CD14-positive monocyte (primary cell): ENCODE measurements around the gene PSKH1. TPM values are rescaled to one million over a fixed set of nuclear protein-coding genes. Genes with fewer than 3 reads are reported as not detected.

Experiments used
- DNase-seq, 3 donors: peaks; one replicate each; pipeline ENCODE4 v3.0.0-alpha.2; 2011 to 2022
- H2AFZ ChIP-seq: 2 replicates; pipeline ENCODE4 v1.6.0; 2012; ENCODE audit warnings: mild to moderate bottlenecking, low read depth, low read length, inconsistent platforms; ENCODE audit not compliant: insufficient read depth, poor library complexity, severe bottlenecking
- H3K27ac ChIP-seq, 2 donors: 1 replicate in 1 of 2; 2 replicates in 1 of 2; pipeline ENCODE4 v1.5.1; 2012 to 2013; ENCODE audit warnings: low read length in 2 of 2, control low read depth in 1 of 2, inconsistent platforms in 1 of 2, low read depth in 1 of 2, mild to moderate bottlenecking in 1 of 2
- H3K27me3 ChIP-seq, 2 donors: one replicate each; pipeline versions ENCODE4 v1.6.0 to v1.6.1; 2011 to 2013; ENCODE audit warnings: low read length in 2 of 2; ENCODE audit not compliant: control insufficient read depth in 2 of 2, insufficient read depth in 2 of 2
- H3K36me3 ChIP-seq, 2 donors: replicated peaks in 1 of 2; 1 replicate in 1 of 2; 2 replicates in 1 of 2; pipeline versions ENCODE4 v1.5.1 to v1.6.1; 2012 to 2013; ENCODE audit warnings: low read length in 2 of 2, control low read depth in 1 of 2, inconsistent platforms in 1 of 2, mild to moderate bottlenecking in 1 of 2; ENCODE audit not compliant: insufficient read depth in 2 of 2, control insufficient read depth in 1 of 2
- H3K4me1 ChIP-seq, 2 donors: 1 replicate in 1 of 2; 2 replicates in 1 of 2; pipeline versions ENCODE4 v1.5.1 to v1.6.1; 2012 to 2013; ENCODE audit warnings: low read length in 2 of 2, control low read depth in 1 of 2, inconsistent platforms in 1 of 2, mild to moderate bottlenecking in 1 of 2, moderate library complexity in 1 of 2; ENCODE audit not compliant: insufficient read depth in 2 of 2, control insufficient read depth in 1 of 2
- H3K4me2 ChIP-seq: replicated peaks from 2 replicates; pipeline ENCODE3; 2012; ENCODE audit warnings: low read length, moderate library complexity, mild to moderate bottlenecking; ENCODE audit not compliant: poor library complexity, severe bottlenecking; ENCODE audit errors: extremely low read depth
- H3K4me3 ChIP-seq, 3 experiments: fragments of 200-600 bp in 1 of 3; sonication (generic) in 1 of 3; replicated peaks in 1 of 3; 1 replicate in 2 of 3; 2 replicates in 1 of 3; pipeline ENCODE4 v1.5.1; 2011 to 2013; ENCODE audit warnings: low read length in 3 of 3, mild to moderate bottlenecking in 3 of 3, control low read depth in 2 of 3, low read depth in 2 of 3, inconsistent platforms in 1 of 3, moderate library complexity in 1 of 3
- H3K79me2 ChIP-seq: 2 replicates; pipeline ENCODE4 v1.6.0; 2012; ENCODE audit warnings: mild to moderate bottlenecking, control low read depth, inconsistent platforms, low read length, moderate library complexity; ENCODE audit not compliant: insufficient read depth
- H3K9ac ChIP-seq: 2 replicates; pipeline ENCODE4 v1.6.0; 2017; ENCODE audit warnings: low read length, mild to moderate bottlenecking; ENCODE audit not compliant: insufficient read depth, poor library complexity, severe bottlenecking
- H3K9me3 ChIP-seq, 2 donors: replicated peaks in 1 of 2; 1 replicate in 1 of 2; 2 replicates in 1 of 2; pipeline versions ENCODE4 v1.5.1 to v1.6.1; 2012 to 2013; ENCODE audit warnings: low read length in 2 of 2, control low read depth in 1 of 2; ENCODE audit not compliant: control insufficient read depth in 1 of 2, insufficient read depth in 1 of 2
- H4K20me1 ChIP-seq: 2 replicates; pipeline ENCODE4 v1.6.0; 2012; ENCODE audit warnings: mild to moderate bottlenecking, low read length, control low read depth, moderate library complexity; ENCODE audit not compliant: insufficient read depth
- H3K27ac Mint-ChIP-seq, 7 donors: one replicate each; pipeline ENCODE4 v1.8.0; 2020; ENCODE audit warnings: mild to moderate bottlenecking in 7 of 7, mixed read lengths in 7 of 7, moderate library complexity in 6 of 7, inconsistent platforms in 2 of 7
- H3K27me3 Mint-ChIP-seq, 3 donors: one replicate each; pipeline ENCODE4 v1.8.0; 2021 to 2022; ENCODE audit warnings: low read depth in 3 of 3, mild to moderate bottlenecking in 3 of 3, mixed read lengths in 3 of 3, moderate library complexity in 3 of 3, inconsistent platforms in 1 of 3
- H3K36me3 Mint-ChIP-seq, 2 donors: one replicate each; pipeline ENCODE4 v1.8.0; 2020; ENCODE audit warnings: mixed read lengths in 2 of 2, inconsistent platforms in 1 of 2, mild to moderate bottlenecking in 1 of 2
- H3K4me1 Mint-ChIP-seq: one replicate; pipeline ENCODE4 v1.8.0; 2020; ENCODE audit warnings: mild to moderate bottlenecking, mixed read lengths
- H3K4me3 Mint-ChIP-seq, 2 donors: one replicate each; pipeline ENCODE4 v1.8.0; 2020; ENCODE audit warnings: mild to moderate bottlenecking in 2 of 2, mixed read lengths in 2 of 2, moderate library complexity in 1 of 2
- H3K9me3 Mint-ChIP-seq, 7 donors: one replicate each; pipeline ENCODE4 v1.8.0; 2020 to 2022; ENCODE audit warnings: mixed read lengths in 7 of 7, mild to moderate bottlenecking in 6 of 7, moderate library complexity in 6 of 7, inconsistent platforms in 2 of 7
- WGBS: methylation state at CpG from one replicate; pipeline ENCODE4 v1.1.5; 2013; ENCODE audit warnings: missing lambda C conversion rate; ENCODE audit not compliant: insufficient coverage; 5-methylcytosine and 5-hydroxymethylcytosine counted together
- intact Hi-C, 2 donors: fragments of 100-400 bp; cut with micrococcal nuclease; formaldehyde crosslinking; loops; one replicate each; pipeline versions ENCODE4 v1.15.0 to v1.15.1; 2023
- polyA plus RNA-seq, 3 donors: library from polyadenylated mRNA; depleted of rRNA in 1 of 3; unstranded in 2 of 3; stranded (reverse) in 1 of 3; fragments of 300-500 nt in 2 of 3; fragments of >200 nt in 1 of 3; fragmentation: Illumina TruSeq in 2 of 3; gene quantifications; 1 replicate in 2 of 3; 2 replicates in 1 of 3; pipeline ENCODE4 v1.2.3, GENCODE V29; 2012 to 2021
- TF ChIP-seq, protein P1 (sequence below): fragments of 200-600 bp; IDR thresholded peaks from one replicate; pipeline ENCODE4 v1.8.0; 2022; ENCODE audit warnings: antibody characterized with exemption, mild to moderate bottlenecking

The PSKH1 gene
- polyA plus RNA-seq, 3 donors: 11.0 to 19.7 (median 16.8) TPM

- Histone ChIP-seq H2AFZ (no peak overlapping the region), H3K4me3 (no peak overlapping the region), H3K79me2 (peaks cover 16% of the 10 kb centered on the region), H3K27ac (no peak overlapping the region), H3K4me2 (no peak overlapping the region), H3K9ac (no peak overlapping the region), H3K9me3 (no peaks in the 10 kb centered on the region), H3K27me3 (no peaks in the 10 kb centered on the region), H3K36me3 (peaks cover 48 to 67% of the 10 kb centered on the region in 2 donors), H3K4me1 (peaks cover 8 to 11% of the 10 kb centered on the region in 2 donors), H4K20me1 (peaks cover 40% of the 10 kb centered on the region)
- TF ChIP-seq, protein P1, sequence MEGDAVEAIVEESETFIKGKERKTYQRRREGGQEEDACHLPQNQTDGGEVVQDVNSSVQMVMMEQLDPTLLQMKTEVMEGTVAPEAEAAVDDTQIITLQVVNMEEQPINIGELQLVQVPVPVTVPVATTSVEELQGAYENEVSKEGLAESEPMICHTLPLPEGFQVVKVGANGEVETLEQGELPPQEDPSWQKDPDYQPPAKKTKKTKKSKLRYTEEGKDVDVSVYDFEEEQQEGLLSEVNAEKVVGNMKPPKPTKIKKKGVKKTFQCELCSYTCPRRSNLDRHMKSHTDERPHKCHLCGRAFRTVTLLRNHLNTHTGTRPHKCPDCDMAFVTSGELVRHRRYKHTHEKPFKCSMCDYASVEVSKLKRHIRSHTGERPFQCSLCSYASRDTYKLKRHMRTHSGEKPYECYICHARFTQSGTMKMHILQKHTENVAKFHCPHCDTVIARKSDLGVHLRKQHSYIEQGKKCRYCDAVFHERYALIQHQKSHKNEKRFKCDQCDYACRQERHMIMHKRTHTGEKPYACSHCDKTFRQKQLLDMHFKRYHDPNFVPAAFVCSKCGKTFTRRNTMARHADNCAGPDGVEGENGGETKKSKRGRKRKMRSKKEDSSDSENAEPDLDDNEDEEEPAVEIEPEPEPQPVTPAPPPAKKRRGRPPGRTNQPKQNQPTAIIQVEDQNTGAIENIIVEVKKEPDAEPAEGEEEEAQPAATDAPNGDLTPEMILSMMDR: no peak
- intact Hi-C loops: no loop called here
- H3K4me3 Mint-ChIP-seq: no peak overlapping the region
- no peaks in the 10 kb centered on the region for H3K9me3 Mint-ChIP-seq
- no peaks in the 10 kb centered on the region for H3K27me3 Mint-ChIP-seq
- 98% methylated on average over 6 of the region's 8 CpGs for WGBS
- peaks cover 59 to 66% of the 10 kb centered on the region in 2 donors for H3K36me3 Mint-ChIP-seq
- no peak overlapping the region for H3K27ac Mint-ChIP-seq
- peaks cover 13% of the 10 kb centered on the region for H3K4me1 Mint-ChIP-seq
- no peak for DNase-seq
Measured at GRCh38 chr16:67962135-67962534, 69.1 kb downstream of the PSKH1 start.

- H3K36me3 Mint-ChIP-seq: peaks cover 49 to 58% of the 10 kb centered on the region in 2 donors
- 91% methylated on average over 1 of the region's 2 CpGs for WGBS
- no peaks in the 10 kb centered on the region for H3K9me3 ChIP-seq
- H3K9me3 Mint-ChIP-seq: no peaks in the 10 kb centered on the region
- intact Hi-C loops: no loop called here
- H3K4me3 Mint-ChIP-seq: no peak overlapping the region
- TF ChIP-seq, protein P1: no peak
- no peak overlapping the region for H2AFZ ChIP-seq
- H3K27me3 ChIP-seq: no peaks in the 10 kb centered on the region
- no peak overlapping the region for H3K27ac ChIP-seq
- peaks cover 20% of the 10 kb centered on the region for H3K4me1 Mint-ChIP-seq
- peaks cover 38 to 57% of the 10 kb centered on the region in 2 donors for H3K36me3 ChIP-seq
- no peak overlapping the region for H3K9ac ChIP-seq
- no peaks in the 10 kb centered on the region for H3K27me3 Mint-ChIP-seq
- H3K4me1 ChIP-seq: peaks cover 15 to 19% of the 10 kb centered on the region in 2 donors
- no peak overlapping the region for H3K27ac Mint-ChIP-seq
- peaks cover 47% of the 10 kb centered on the region for H4K20me1 ChIP-seq
- no peak for DNase-seq
- no peak overlapping the region for H3K4me2 ChIP-seq
- H3K4me3 ChIP-seq: no peak overlapping the region
- peaks cover 23% of the 10 kb centered on the region for H3K79me2 ChIP-seq
Measured at GRCh38 chr16:67963292-67963661, 70.2 kb downstream of the PSKH1 start.
